GM23248 (cell line): Measurements from ENCODE around the gene EGFR.

ENCODE experiments used
- EZH2 ChIP-seq: fragments of 200-600 bp; sonication (generic); IDR thresholded peaks from 2 replicates; pipeline ENCODE4 v1.6.1; 2018; ENCODE audit warnings: antibody characterized with exemption, mild to moderate bottlenecking; ENCODE audit not compliant: insufficient read depth, poor library complexity, severe bottlenecking
- EZH2phosphoT487 ChIP-seq: fragments of 200-600 bp; sonication (generic); IDR thresholded peaks from 2 replicates; pipeline ENCODE4 v1.6.1; 2018; ENCODE audit warnings: antibody characterized with exemption, moderate library complexity, mild to moderate bottlenecking, low read depth; ENCODE audit not compliant: insufficient read depth

- no peak for TF ChIP-seq EZH2
- TF ChIP-seq EZH2phosphoT487: no peak
Observed at GRCh38 chr7:55158541-55159382, 139.9 kb downstream of the EGFR start.
